Transverse colon (tissue), 4 donors: Measurements from ENCODE around the gene WASF2.

ENCODE experiments used
- POLR2A ChIP-seq: fragments of 450-650 bp; IDR thresholded peaks from one replicate; pipeline ENCODE4 v1.6.1; 2016; ENCODE audit warnings: antibody characterized with exemption, mild to moderate bottlenecking, moderate library complexity
- POLR2AphosphoS5 ChIP-seq, 3 donors: sonication (generic); formaldehyde crosslinking; IDR thresholded peaks; one replicate each; pipeline ENCODE4 v1.6.1; 2016; ENCODE audit warnings: antibody characterized with exemption in 3 of 3
- TF ChIP-seq, protein P1 (sequence below), 5 experiments: fragments of 200-600 bp in 3 of 5; fragments of 450-650 bp in 2 of 5; sonication (generic) in 3 of 5; IDR thresholded peaks; 1 replicate in 2 of 5; 2 replicates in 3 of 5; pipeline ENCODE4 v1.5.1; 2016 to 2017; ENCODE audit warnings: antibody characterized with exemption in 5 of 5, inconsistent platforms in 3 of 5, mild to moderate bottlenecking in 2 of 5, moderate library complexity in 1 of 5

DNA sequence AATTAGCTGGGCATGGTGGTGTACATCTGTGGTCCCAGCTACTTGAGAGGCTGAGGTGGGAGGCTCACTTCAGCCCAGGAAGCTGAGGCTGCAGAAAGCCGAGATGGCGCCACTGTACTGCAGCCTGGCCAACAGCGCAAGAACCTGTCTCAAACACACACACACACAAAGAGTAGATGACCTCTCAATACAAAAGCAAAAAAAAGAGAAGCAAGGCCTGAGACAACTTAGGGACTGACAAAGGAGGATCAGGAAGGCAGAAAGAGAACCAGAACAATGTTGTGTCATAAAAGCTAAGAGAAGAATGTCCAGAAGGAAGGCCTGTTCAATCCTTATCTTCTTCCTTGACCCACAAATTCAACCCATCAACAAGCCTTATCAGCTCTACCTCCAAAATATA, 18.5 kb downstream of the WASF2 start:
- TF ChIP-seq, protein P1, sequence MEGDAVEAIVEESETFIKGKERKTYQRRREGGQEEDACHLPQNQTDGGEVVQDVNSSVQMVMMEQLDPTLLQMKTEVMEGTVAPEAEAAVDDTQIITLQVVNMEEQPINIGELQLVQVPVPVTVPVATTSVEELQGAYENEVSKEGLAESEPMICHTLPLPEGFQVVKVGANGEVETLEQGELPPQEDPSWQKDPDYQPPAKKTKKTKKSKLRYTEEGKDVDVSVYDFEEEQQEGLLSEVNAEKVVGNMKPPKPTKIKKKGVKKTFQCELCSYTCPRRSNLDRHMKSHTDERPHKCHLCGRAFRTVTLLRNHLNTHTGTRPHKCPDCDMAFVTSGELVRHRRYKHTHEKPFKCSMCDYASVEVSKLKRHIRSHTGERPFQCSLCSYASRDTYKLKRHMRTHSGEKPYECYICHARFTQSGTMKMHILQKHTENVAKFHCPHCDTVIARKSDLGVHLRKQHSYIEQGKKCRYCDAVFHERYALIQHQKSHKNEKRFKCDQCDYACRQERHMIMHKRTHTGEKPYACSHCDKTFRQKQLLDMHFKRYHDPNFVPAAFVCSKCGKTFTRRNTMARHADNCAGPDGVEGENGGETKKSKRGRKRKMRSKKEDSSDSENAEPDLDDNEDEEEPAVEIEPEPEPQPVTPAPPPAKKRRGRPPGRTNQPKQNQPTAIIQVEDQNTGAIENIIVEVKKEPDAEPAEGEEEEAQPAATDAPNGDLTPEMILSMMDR (IDR thresholded peaks at IDR 0.05): no peak
- TF ChIP-seq POLR2AphosphoS5 (IDR thresholded peaks at IDR 0.05) (no peak), POLR2A (no peak)
